ENCODE measurements around the gene PRSS36. TPM values are rescaled to one million over a fixed set of nuclear protein-coding genes. Genes with fewer than 3 reads are reported as not detected.

The PRSS36 gene
- total RNA-seq, 1 donor, result 1.1 TPM

DNA sequence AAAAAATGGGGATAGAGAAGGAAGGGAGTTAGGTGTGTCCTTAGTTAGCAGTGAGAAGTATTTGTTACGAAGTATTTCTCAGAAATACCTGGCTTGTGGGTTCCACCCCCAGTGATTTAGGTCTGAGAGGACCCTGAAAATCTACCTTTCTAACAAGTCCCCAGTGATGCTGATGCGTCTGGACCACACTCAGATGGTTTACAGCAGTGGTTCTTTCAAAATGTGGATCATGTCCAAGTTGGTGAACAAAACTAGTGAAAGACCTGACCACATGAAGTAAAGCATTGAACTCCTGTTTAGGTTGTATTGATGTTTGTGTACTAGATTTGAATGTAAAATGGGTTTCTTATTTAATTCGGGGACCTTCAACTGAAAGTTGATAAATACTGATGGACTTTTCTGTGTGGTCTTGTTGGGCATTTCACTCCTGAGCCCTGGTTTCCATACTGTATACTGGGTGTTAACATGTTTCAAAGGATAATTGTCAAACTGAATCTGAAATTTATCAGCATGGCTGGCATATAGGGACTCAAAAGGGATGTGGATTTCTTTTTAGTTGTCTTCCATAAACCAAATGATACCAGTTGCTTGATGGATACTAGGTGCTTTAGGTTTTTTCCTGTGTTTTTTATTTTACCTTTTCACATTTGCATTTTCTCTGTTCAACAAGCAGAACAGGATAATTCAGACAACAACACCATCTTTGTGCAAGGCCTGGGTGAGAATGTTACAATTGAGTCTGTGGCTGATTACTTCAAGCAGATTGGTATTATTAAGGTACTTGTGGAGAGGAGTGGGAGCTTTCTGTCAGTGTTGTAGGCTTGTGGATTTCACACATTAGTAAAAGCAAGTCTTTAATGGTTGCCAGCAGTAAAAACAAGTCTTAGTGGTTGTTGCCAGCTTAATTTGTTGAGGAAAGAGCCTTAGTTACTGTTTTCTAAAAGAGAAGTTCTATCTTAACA is 38.9 kb upstream of the PRSS36 start:
- no peak for DNase-seq (ENCODE audit: low read depth)
- TF ChIP-seq, protein P1, sequence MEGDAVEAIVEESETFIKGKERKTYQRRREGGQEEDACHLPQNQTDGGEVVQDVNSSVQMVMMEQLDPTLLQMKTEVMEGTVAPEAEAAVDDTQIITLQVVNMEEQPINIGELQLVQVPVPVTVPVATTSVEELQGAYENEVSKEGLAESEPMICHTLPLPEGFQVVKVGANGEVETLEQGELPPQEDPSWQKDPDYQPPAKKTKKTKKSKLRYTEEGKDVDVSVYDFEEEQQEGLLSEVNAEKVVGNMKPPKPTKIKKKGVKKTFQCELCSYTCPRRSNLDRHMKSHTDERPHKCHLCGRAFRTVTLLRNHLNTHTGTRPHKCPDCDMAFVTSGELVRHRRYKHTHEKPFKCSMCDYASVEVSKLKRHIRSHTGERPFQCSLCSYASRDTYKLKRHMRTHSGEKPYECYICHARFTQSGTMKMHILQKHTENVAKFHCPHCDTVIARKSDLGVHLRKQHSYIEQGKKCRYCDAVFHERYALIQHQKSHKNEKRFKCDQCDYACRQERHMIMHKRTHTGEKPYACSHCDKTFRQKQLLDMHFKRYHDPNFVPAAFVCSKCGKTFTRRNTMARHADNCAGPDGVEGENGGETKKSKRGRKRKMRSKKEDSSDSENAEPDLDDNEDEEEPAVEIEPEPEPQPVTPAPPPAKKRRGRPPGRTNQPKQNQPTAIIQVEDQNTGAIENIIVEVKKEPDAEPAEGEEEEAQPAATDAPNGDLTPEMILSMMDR (IDR thresholded peaks at IDR 0.05; ENCODE audit: insufficient read depth, low read length), result no peak
- no peak overlapping the region for H3K4me3 ChIP-seq (ENCODE audit: low read depth, low read length)

DNA sequence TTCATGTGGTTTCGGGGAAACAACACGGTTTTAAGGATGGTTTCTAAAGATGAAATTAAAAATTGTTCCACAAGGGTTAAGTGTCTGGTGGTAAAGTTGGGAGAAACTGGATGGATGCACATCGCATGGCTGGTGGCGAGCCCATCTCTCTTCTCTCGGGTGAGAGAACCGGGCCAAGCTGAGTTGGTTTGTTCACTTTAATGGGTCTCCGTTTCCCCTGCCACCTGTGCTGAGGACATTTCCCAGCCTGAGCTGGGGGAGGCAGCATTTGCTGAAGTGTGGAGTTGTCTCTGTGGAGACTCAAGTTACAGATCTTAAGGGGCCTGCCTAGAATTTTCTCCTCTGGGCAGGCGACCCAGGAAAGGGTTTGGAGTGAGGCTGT is 37.9 kb upstream of the PRSS36 start:
- TF ChIP-seq, protein P1 (IDR thresholded peaks at IDR 0.05; ENCODE audit: insufficient read depth, low read length), result no peak
- H3K4me3 ChIP-seq (ENCODE audit: low read depth, low read length), result no peak overlapping the region
- DNase-seq (ENCODE audit: low read depth), result no peak

GRCh38 chr16:31186930-31187807 is 37.3 kb upstream of the PRSS36 start:
- H3K4me3 ChIP-seq (ENCODE audit: low read depth, low read length), result no peak overlapping the region
- no peak for DNase-seq (ENCODE audit: low read depth)
- TF ChIP-seq, protein P1 (IDR thresholded peaks at IDR 0.05; ENCODE audit: insufficient read depth, low read length), result no peak

DNA sequence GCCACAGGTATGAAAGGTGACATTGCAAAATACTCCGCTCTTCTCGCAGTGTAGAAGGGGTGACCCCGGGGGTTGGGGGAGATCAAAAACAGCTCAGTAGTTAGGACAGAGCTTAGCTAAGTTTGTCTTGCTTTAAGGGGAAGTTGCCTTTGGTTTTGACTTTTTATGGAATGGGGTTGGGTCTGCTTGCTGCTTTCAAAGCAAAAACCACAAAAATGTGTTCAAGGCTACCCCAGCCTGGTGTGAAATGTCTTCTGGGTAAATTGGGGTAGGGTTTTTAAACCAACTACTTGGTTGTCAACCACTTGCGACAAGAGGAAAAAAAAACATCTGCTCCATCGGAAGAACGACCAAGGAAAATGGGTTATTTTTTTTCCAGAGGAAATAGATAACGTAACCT is 36.3 kb upstream of the PRSS36 start:
- H3K4me3 ChIP-seq (ENCODE audit: low read depth, low read length), result no peak overlapping the region
- no peak for DNase-seq (ENCODE audit: low read depth)
- TF ChIP-seq, protein P1 (IDR thresholded peaks at IDR 0.05; ENCODE audit: insufficient read depth, low read length), result no peak

- H3K4me3 ChIP-seq (ENCODE audit: low read depth, low read length), result no peak overlapping the region
- no peak for DNase-seq (ENCODE audit: low read depth)
- TF ChIP-seq, protein P1 (IDR thresholded peaks at IDR 0.05; ENCODE audit: insufficient read depth, low read length), result no peak
These were observed 35.5 kb upstream of the PRSS36 start for GRCh38 chr16:31185339-31185738.

DNA sequence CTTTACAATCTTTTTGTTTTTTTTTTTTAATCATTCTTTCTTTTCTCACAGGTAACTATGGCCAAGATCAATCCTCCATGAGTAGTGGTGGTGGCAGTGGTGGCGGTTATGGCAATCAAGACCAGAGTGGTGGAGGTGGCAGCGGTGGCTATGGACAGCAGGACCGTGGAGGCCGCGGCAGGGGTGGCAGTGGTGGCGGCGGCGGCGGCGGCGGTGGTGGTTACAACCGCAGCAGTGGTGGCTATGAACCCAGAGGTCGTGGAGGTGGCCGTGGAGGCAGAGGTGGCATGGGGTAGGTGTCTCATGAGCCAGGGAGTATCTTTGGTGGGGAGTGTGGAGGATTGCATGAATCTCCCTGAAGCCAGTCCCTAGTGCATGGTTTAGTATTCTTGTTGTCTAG is 35.0 kb upstream of the PRSS36 start:
- no peak overlapping the region for H3K4me3 ChIP-seq (ENCODE audit: low read depth, low read length)
- TF ChIP-seq, protein P1 (IDR thresholded peaks at IDR 0.05; ENCODE audit: insufficient read depth, low read length), result no peak
- DNase-seq (ENCODE audit: low read depth), result no peak

Measured in fibroblast of the aortic adventitia (primary cell).